HepG2 (cell line): ENCODE results near the gene ADGRL2. TPM values are rescaled to one million over a fixed set of nuclear protein-coding genes. Genes with fewer than 3 reads are reported as not detected.

ENCODE experiments used
- ATAC-seq: fragments of 200-7000 bp; cut with Tn5 transposase; 3 replicates; pipeline ENCODE4 v1.9.1; 2020; ENCODE audit warnings: mild to moderate bottlenecking, moderate library complexity
- BruUV-seq: library from RNA; stranded (reverse); fragments of 400-500 nt; replicated peaks from 2 replicates; lab custom pipeline; 2021; lab: Mats Ljungman, UMichigan
- CTCF ChIA-PET: fragments of 300-600 bp; formaldehyde crosslinking; extraction: SDS; loops from one replicate; lab custom pipeline; 2021; ENCODE audit warnings: low total read pairs, inconsistent platforms, low intra/inter-chr PET ratio; lab: Yijun Ruan, JAX
- POLR2A ChIA-PET: fragments of 350-600 bp; sonication (Branson Sonifier 250); formaldehyde crosslinking; loops from one replicate; lab custom pipeline; 2020; ENCODE audit warnings: antibody characterized with exemption, inconsistent platforms; lab: Yijun Ruan, JAX
- DNase-seq: peaks from one replicate; pipeline ENCODE4 v3.0.0-alpha.2; 2015; ENCODE audit warnings: low spot score
- FAIRE-seq: peaks from 3 replicates; lab custom pipeline; 2011; peaks lifted over from hg19 to GRCh38; lab: Jason Lieb, UNC
- H2AFZ ChIP-seq: one replicate; pipeline ENCODE4 v1.6.1; 2011; ENCODE audit warnings: low read length, inconsistent platforms
- H3K27ac ChIP-seq: fragments of 300-600 bp; 3 replicates; pipeline ENCODE4 v1.8.0; 2011; ENCODE audit warnings: mixed run types, mild to moderate bottlenecking, mixed read lengths, low read length, inconsistent platforms; ENCODE audit not compliant: insufficient read depth; ENCODE audit errors: extremely low read length
- H3K27me3 ChIP-seq, 2 experiments: fragments of 200-600 bp in 1 of 2; 2 replicates in 1 of 2; 3 replicates in 1 of 2; pipeline versions ENCODE4 v1.6.0 to v1.8.0; 2011; ENCODE audit warnings: low read length in 2 of 2, mild to moderate bottlenecking in 2 of 2, moderate library complexity in 2 of 2, inconsistent platforms in 1 of 2; ENCODE audit not compliant: insufficient read depth in 2 of 2, control insufficient read depth in 1 of 2
- H3K36me3 ChIP-seq, 2 experiments: fragments of 200-600 bp in 1 of 2; replicated peaks in 1 of 2; 2 replicates in 1 of 2; 3 replicates in 1 of 2; pipeline versions ENCODE4 v1.5.1 to v1.8.0; 2011; ENCODE audit warnings: low read length in 2 of 2, inconsistent platforms in 1 of 2; ENCODE audit not compliant: insufficient read depth in 2 of 2, control insufficient read depth in 1 of 2
- H3K4me1 ChIP-seq: 2 replicates; pipeline ENCODE4 v1.5.1; 2012; ENCODE audit warnings: low read length, inconsistent platforms; ENCODE audit not compliant: insufficient read depth
- H3K4me2 ChIP-seq: 2 replicates; pipeline ENCODE4 v1.6.0; 2011; ENCODE audit warnings: low read depth, low read length, inconsistent platforms
- H3K4me3 ChIP-seq, 3 experiments: fragments of 200-600 bp in 1 of 3; sonication (generic), shearing (Covaris generic) in 1 of 3; replicated peaks in 1 of 3; 2 replicates each; pipeline ENCODE4 v1.5.1; 2011 to 2016; ENCODE audit warnings: low read length in 3 of 3, inconsistent platforms in 2 of 3, low read depth in 2 of 3, mild to moderate bottlenecking in 2 of 3, control low read depth in 1 of 3, mixed read lengths in 1 of 3; ENCODE audit not compliant: insufficient read depth in 1 of 3
- H3K79me2 ChIP-seq: one replicate; pipeline ENCODE4 v1.6.1; 2011; ENCODE audit warnings: low read length, inconsistent platforms; ENCODE audit not compliant: insufficient read depth
- H3K9ac ChIP-seq: 2 replicates; pipeline ENCODE4 v1.6.0; 2011; ENCODE audit warnings: mild to moderate bottlenecking, low read depth, low read length, inconsistent platforms; ENCODE audit not compliant: insufficient read depth
- H3K9me3 ChIP-seq: 2 replicates; pipeline ENCODE4 v1.5.1; 2012; ENCODE audit warnings: mild to moderate bottlenecking, low read length
- H4K20me1 ChIP-seq: 2 replicates; pipeline ENCODE4 v1.6.0; 2011; ENCODE audit warnings: inconsistent platforms, mild to moderate bottlenecking, low read length, moderate library complexity; ENCODE audit not compliant: insufficient read depth
- CHCHD3 ChIP-seq: sonication (generic); formaldehyde crosslinking; IDR thresholded peaks from 2 replicates; pipeline ENCODE4 v1.8.0; 2022; ENCODE audit warnings: mild to moderate bottlenecking, missing genetic modification reagents, moderate library complexity
- EEA1 ChIP-seq: sonication (generic); formaldehyde crosslinking; IDR thresholded peaks from 2 replicates; pipeline ENCODE4 v1.5.1; 2020; ENCODE audit warnings: mild to moderate bottlenecking, missing genetic modification reagents, borderline replicate concordance
- PHF8 ChIP-seq: sonication (generic); formaldehyde crosslinking; IDR thresholded peaks from 2 replicates; pipeline ENCODE4 v1.5.0; 2020; ENCODE audit warnings: missing genetic modification reagents
- PITX1 ChIP-seq: sonication (generic); formaldehyde crosslinking; IDR thresholded peaks from 2 replicates; pipeline ENCODE4 v1.5.1; 2020; ENCODE audit warnings: mild to moderate bottlenecking, missing genetic modification reagents
- U2AF2 ChIP-seq: fragments of 200-400 bp; formaldehyde crosslinking; IDR thresholded peaks from 2 replicates; pipeline ENCODE4 v1.6.1; 2017; ENCODE audit warnings: low read depth, mild to moderate bottlenecking, low read length
- ZHX2 ChIP-seq, 2 experiments: sonication (generic) in 1 of 2; formaldehyde crosslinking in 1 of 2; IDR thresholded peaks; 2 replicates each; pipeline versions ENCODE4 v1.6.1 to v1.9.0; 2014 to 2022; ENCODE audit warnings: antibody characterized with exemption in 1 of 2, borderline replicate concordance in 1 of 2, inconsistent platforms in 1 of 2, low read depth in 1 of 2, missing genetic modification reagents in 1 of 2
- ZNF883 ChIP-seq: sonication (generic); formaldehyde crosslinking; IDR thresholded peaks from 2 replicates; pipeline ENCODE4 v1.5.1; 2020; ENCODE audit warnings: mild to moderate bottlenecking, missing genetic modification reagents; ENCODE audit errors: not compliant biosample characterization
- WGBS: methylation state at CpG from one replicate; pipeline ENCODE4 v1.1.6; 2017; ENCODE audit warnings: low lambda C conversion rate; 5-methylcytosine and 5-hydroxymethylcytosine counted together
- in situ Hi-C: cut with HindIII; loops from 2 replicates; pipeline ENCODE4 v1.10.0; 2017; ENCODE audit warnings: low pct_unique_long_range_greater_than_20kb; ENCODE audit not compliant: extremely low pct_ligation_motif_present
- intact Hi-C: fragments of 100-400 bp; cut with micrococcal nuclease; formaldehyde crosslinking; loops from one replicate; pipeline ENCODE4 v1.10.0; 2022; ENCODE audit not compliant: unreplicated experiment
- polyA plus RNA-seq, 8 experiments: library from polyadenylated mRNA; depleted of rRNA in 3 of 8; stranded (reverse) in 7 of 8; unstranded in 1 of 8; fragments of >200 nt; fragmentation: Illumina TruSeq in 4 of 8; extraction: Trizol in 4 of 8; gene quantifications; 2 replicates each; pipeline versions ENCODE4 v1.2.1 to v1.2.3, GENCODE V29; 2011 to 2016; ENCODE audit warnings: low read depth in 4 of 8, missing spikeins in 1 of 8, mixed read lengths in 1 of 8; ENCODE audit not compliant: insufficient read depth in 1 of 8
- total RNA-seq, 5 experiments: library from RNA; depleted of rRNA; stranded (reverse); fragments of >200 nt; fragmentation: Illumina TruSeq; extraction: Trizol; gene quantifications; 2 replicates each; pipeline ENCODE4 v1.2.3, GENCODE V29; 2016; ENCODE audit warnings: low read depth in 1 of 5
- TF ChIP-seq, protein P1 (sequence below): sonication (generic); formaldehyde crosslinking; IDR thresholded peaks from 2 replicates; pipeline ENCODE4 v1.5.0; 2020; ENCODE audit warnings: missing genetic modification reagents

Gene ADGRL2
- total and polyA plus RNA-seq, 2 of the 13 experiments (the other 11 are each of a cell fraction or from before 2014, with no cell fraction given): 15.3 to 31.6 TPM

GRCh38 chr1:81834268-81834667 is 33.5 kb downstream of the ADGRL2 start:
- 42% methylated on average over 2 of the region's 2 CpGs for WGBS
- no peaks in the 10 kb centered on the region for H3K27me3 ChIP-seq
- no peak overlapping the region for H3K4me3 ChIP-seq
- in situ Hi-C loops: no loop called here
- no peaks in the 10 kb centered on the region for H3K9me3 ChIP-seq
- ChIA-PET POLR2A (no interaction called here), CTCF (no interaction called here)
- no peak for TF ChIP-seq U2AF2
- no peak for TF ChIP-seq ZNF883 (CRISPR knock-in tag)
- TF ChIP-seq PHF8: no peak
- TF ChIP-seq EEA1 (CRISPR knock-in tag): no peak
- TF ChIP-seq PITX1 (CRISPR knock-in tag): no peak
- TF ChIP-seq CHCHD3 (CRISPR knock-in tag): no peak
- TF ChIP-seq, protein P1, sequence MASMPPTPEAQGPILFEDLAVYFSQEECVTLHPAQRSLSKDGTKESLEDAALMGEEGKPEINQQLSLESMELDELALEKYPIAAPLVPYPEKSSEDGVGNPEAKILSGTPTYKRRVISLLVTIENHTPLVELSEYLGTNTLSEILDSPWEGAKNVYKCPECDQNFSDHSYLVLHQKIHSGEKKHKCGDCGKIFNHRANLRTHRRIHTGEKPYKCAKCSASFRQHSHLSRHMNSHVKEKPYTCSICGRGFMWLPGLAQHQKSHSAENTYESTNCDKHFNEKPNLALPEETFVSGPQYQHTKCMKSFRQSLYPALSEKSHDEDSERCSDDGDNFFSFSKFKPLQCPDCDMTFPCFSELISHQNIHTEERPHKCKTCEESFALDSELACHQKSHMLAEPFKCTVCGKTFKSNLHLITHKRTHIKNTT (CRISPR knock-in tag): no peak
- TF ChIP-seq ZHX2 (IDR thresholded peaks at IDR 0.05; ENCODE audit: low read depth): no peak
- no peak for TF ChIP-seq ZHX2 (CRISPR knock-in tag; IDR thresholded peaks at IDR 0.05; ENCODE audit: borderline replicate concordance)
- no peak for ATAC-seq
- peaks cover 20% of the 10 kb centered on the region for H3K79me2 ChIP-seq
- no peak overlapping the region for H3K27ac ChIP-seq
- no peaks in the 10 kb centered on the region for H3K36me3 ChIP-seq
- DNase-seq: no peak
- H3K4me2 ChIP-seq: no peak overlapping the region
- FAIRE-seq: no peak
- BruUV-seq: no TSS peak
- no peaks in the 10 kb centered on the region for H3K4me1 ChIP-seq
- H3K9ac ChIP-seq: no peak overlapping the region
- intact Hi-C loops: no loop called here
- no peaks in the 10 kb centered on the region; the same call in 1 of the 2 replicates for H4K20me1 ChIP-seq
- no peak overlapping the region for H2AFZ ChIP-seq
